ENCODE results near the gene HINT3.

DNA sequence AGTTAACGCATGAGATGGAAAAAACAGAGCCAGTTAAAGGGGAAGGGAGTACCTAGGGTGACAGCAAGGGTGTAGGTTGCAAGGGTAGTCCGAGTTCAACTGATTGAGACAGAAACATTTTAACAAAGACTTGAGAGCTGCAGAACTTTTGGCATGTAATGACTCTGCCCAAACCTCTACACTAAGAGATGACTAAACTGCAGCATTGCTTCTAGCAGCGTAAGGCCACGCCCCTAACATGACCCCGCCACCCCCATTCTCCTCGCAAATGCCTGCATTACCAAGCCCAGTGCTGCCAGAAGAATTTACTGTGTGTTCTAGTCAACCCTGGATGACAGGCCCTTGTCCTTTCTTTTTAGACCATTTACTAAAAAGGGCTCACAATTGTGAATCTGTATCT lies 6.3 kb upstream of the HINT3 start:
- TF ChIP-seq POLR2A (IDR thresholded peaks at IDR 0.05) = no peak
- TF ChIP-seq POLR2AphosphoS5 (IDR thresholded peaks at IDR 0.05) = no peak
- no peak for TF ChIP-seq CTCF (IDR thresholded peaks at IDR 0.05)

Measured in prostate gland (tissue), 2 donors.